Brain microvascular endothelial cell (primary cell): ENCODE measurements around the gene UBQLN1.

Experiments
- DNase-seq: peaks from one replicate; pipeline ENCODE4 v3.0.0-alpha.2; 2020
- H3K27ac ChIP-seq: fragments of 250-450 bp; sonication (Bioruptor Pico); 2 replicates; pipeline ENCODE4 v1.5.1; 2020; ENCODE audit warnings: mild to moderate bottlenecking, moderate library complexity
- H3K27me3 ChIP-seq: fragments of 250-450 bp; sonication (Bioruptor Pico); replicated peaks from 2 replicates; pipeline ENCODE4 v1.5.1; 2020; ENCODE audit warnings: mild to moderate bottlenecking
- H3K36me3 ChIP-seq: fragments of 250-450 bp; sonication (Bioruptor Pico); replicated peaks from 2 replicates; pipeline ENCODE4 v1.5.1; 2020; ENCODE audit warnings: mild to moderate bottlenecking
- H3K4me3 ChIP-seq: 2 replicates; pipeline ENCODE4 v1.5.1; 2011; ENCODE audit warnings: low read depth, mild to moderate bottlenecking, control low read depth, low read length, moderate library complexity
- CTCF ChIP-seq: IDR thresholded peaks from 2 replicates; pipeline ENCODE4 v1.5.1; 2011; ENCODE audit warnings: low read depth, mild to moderate bottlenecking, moderate library complexity, low read length, control low read depth, inconsistent platforms; ENCODE audit errors: missing control alignments
- in situ Hi-C: cut with HindIII; loops from 2 replicates; pipeline ENCODE4 v1.10.0; 2017; ENCODE audit warnings: low sequenced_read_pairs, low pct_ligation_motif_present

The UBQLN1 gene

DNA sequence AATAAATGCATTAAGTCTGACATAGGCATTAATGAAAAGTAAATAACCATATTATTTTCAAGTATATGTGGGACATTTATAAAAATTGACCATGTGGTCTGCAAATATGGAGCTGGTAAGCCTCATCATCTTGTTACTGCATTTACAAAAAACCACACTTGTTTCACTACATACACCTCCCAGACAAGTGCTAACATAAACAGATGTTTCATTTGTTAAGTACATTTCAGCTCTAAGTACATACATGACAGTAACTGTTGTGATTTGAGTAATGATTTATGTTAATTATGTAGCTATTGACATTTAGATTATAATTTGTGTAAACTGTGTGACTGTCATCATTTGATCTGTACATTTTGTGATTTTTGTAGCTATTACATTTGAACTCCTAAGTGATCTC lies 70.9 kb downstream of the UBQLN1 start:
- H3K27me3 ChIP-seq, result no peaks in the 10 kb centered on the region

GRCh38 chr9:83633676-83634075 lies 74.1 kb downstream of the UBQLN1 start:
- H3K27me3 ChIP-seq, result no peaks in the 10 kb centered on the region
- no peaks in the 10 kb centered on the region for H3K36me3 ChIP-seq
- no peak for TF ChIP-seq CTCF
- no peak overlapping the region for H3K4me3 ChIP-seq
- no peak overlapping the region for H3K27ac ChIP-seq
- in situ Hi-C loops, result no loop called here
- no peak for DNase-seq

More for the DNA sequence above, 70.9 kb downstream of the UBQLN1 start:
- in situ Hi-C loops, result no loop called here
- TF ChIP-seq CTCF, result no peak
- no peak for DNase-seq
- Histone ChIP-seq H3K27ac (no peak overlapping the region), H3K36me3 (no peaks in the 10 kb centered on the region), H3K4me3 (no peak overlapping the region)

GRCh38 chr9:83633255-83633654 lies 74.5 kb downstream of the UBQLN1 start:
- Histone ChIP-seq H3K27me3 (no peaks in the 10 kb centered on the region), H3K27ac (no peak overlapping the region), H3K36me3 (no peaks in the 10 kb centered on the region), H3K4me3 (no peak overlapping the region)
- in situ Hi-C loops, result no loop called here
- DNase-seq, result no peak
- no peak for TF ChIP-seq CTCF

- TF ChIP-seq CTCF, result no peak
- H3K4me3 ChIP-seq, result no peak overlapping the region
- in situ Hi-C loops, result no loop called here
- DNase-seq, result no peak
- no peaks in the 10 kb centered on the region for H3K27me3 ChIP-seq
- H3K27ac ChIP-seq, result no peak overlapping the region
- H3K36me3 ChIP-seq, result no peaks in the 10 kb centered on the region
Observed at GRCh38 chr9:83630938-83631457, 76.8 kb downstream of the UBQLN1 start.

GRCh38 chr9:83629433-83630104 lies 78.2 kb downstream of the UBQLN1 start:
- in situ Hi-C loops, result no loop called here
- H3K27ac ChIP-seq, result no peak overlapping the region
- H3K27me3 ChIP-seq, result no peaks in the 10 kb centered on the region
- DNase-seq, result no peak
- H3K36me3 ChIP-seq, result no peaks in the 10 kb centered on the region
- no peak overlapping the region for H3K4me3 ChIP-seq
- no peak for TF ChIP-seq CTCF

DNA sequence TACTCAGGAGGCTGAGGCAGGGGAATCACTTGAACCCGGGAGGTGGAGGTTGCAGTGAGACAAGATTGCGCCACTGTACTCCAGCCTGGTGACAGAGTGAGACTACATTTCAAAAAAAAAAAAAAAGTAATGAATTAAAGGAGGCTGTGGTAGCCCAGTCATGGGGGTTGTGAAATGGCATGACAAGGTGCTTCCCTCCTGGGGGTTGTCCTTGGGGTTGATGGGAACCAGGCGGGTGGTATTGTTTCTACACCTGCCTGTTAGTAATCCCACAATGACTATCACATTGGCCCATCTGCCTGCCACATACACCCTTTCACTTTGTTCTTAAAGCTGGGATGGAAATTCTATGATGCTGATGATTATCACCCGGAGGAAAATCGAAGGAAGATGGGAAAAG lies 79.2 kb downstream of the UBQLN1 start:
- H3K36me3 ChIP-seq, result no peaks in the 10 kb centered on the region
- no peak for DNase-seq
- H3K27me3 ChIP-seq, result no peaks in the 10 kb centered on the region
- in situ Hi-C loops, result no loop called here
- H3K27ac ChIP-seq, result no peak overlapping the region
- no peak overlapping the region for H3K4me3 ChIP-seq
- TF ChIP-seq CTCF, result no peak
